Activated CD8-positive, alpha-beta T cell treated with anti-CD3 and anti-CD28 coated beads for 36 hours (primary cell): ENCODE results near the gene ZNRF3. TPM values are rescaled to one million over a fixed set of nuclear protein-coding genes. Genes with fewer than 3 reads are reported as not detected.

ENCODE experiments used
- ATAC-seq: fragments of 200-7000 bp; cut with Tn5 transposase; one replicate; pipeline ENCODE4 v1.10.0; 2021; ENCODE audit warnings: mild to moderate bottlenecking, moderate library complexity
- CTCF ChIA-PET: fragments of 350-600 bp; sonication (Branson Sonifier 250); formaldehyde crosslinking; loops from one replicate; lab custom pipeline; 2021; ENCODE audit warnings: antibody characterized with exemption; lab: Charles Lee
- POLR2A ChIA-PET: fragments of 350-600 bp; sonication (Branson Sonifier 250); formaldehyde crosslinking; loops from one replicate; lab custom pipeline; 2021; ENCODE audit warnings: antibody characterized with exemption; lab: Charles Lee
- DNase-seq: peaks from one replicate; pipeline ENCODE4 v3.0.0-alpha.2; 2020
- H3K27ac Mint-ChIP-seq: one replicate; pipeline ENCODE4 v1.8.0; 2021; ENCODE audit warnings: mild to moderate bottlenecking, mixed read lengths
- H3K27me3 Mint-ChIP-seq: one replicate; pipeline ENCODE4 v1.8.0; 2021; ENCODE audit warnings: mixed read lengths
- H3K36me3 Mint-ChIP-seq: one replicate; pipeline ENCODE4 v1.8.0; 2021; ENCODE audit warnings: low read depth, mixed read lengths
- H3K4me1 Mint-ChIP-seq: one replicate; pipeline ENCODE4 v1.8.0; 2021; ENCODE audit warnings: low read depth, mixed read lengths
- H3K4me3 Mint-ChIP-seq: one replicate; pipeline ENCODE4 v1.8.0; 2021; ENCODE audit warnings: mild to moderate bottlenecking, moderate library complexity, mixed read lengths
- H3K9me3 Mint-ChIP-seq: one replicate; pipeline ENCODE4 v1.8.0; 2021; ENCODE audit warnings: mixed read lengths
- CTCF ChIP-seq: fragments of 200-600 bp; IDR thresholded peaks from one replicate; pipeline ENCODE4 v1.8.0; 2022; ENCODE audit warnings: antibody characterized with exemption, mild to moderate bottlenecking
- intact Hi-C: fragments of 100-400 bp; cut with micrococcal nuclease; formaldehyde crosslinking; loops from one replicate; pipeline ENCODE4 v1.10.0; 2022
- total RNA-seq, 2 experiments: library from RNA; stranded (reverse); gene quantifications; one replicate each; pipeline ENCODE4 v1.2.3, GENCODE V29; 2021

The ZNRF3 gene
- total RNA-seq, 2 experiments from 2014 or later: 2.0 to 2.5 TPM

- no peak overlapping the region for H3K27ac Mint-ChIP-seq
- TF ChIP-seq CTCF: no peak
- peaks cover 21% of the 10 kb centered on the region for H3K27me3 Mint-ChIP-seq
- no peaks in the 10 kb centered on the region for H3K9me3 Mint-ChIP-seq
- H3K4me3 Mint-ChIP-seq: no peak overlapping the region
- ATAC-seq (no peak), DNase-seq (no peak)
- intact Hi-C loops: no loop called here
- no peaks in the 10 kb centered on the region for H3K36me3 Mint-ChIP-seq
- H3K4me1 Mint-ChIP-seq: peaks cover 19% of the 10 kb centered on the region
- ChIA-PET POLR2A (no interaction called here), CTCF (interaction anchor here (1.0 kb wide), 1 partner anchor 11 kb away, joined by 3 read pairs; no protein-coding TSS in a partner anchor)
Measured at GRCh38 chr22:28894807-28895206, 11.4 kb downstream of the ZNRF3 start.

- TF ChIP-seq CTCF: no peak
- H3K27me3 Mint-ChIP-seq: peaks cover 23% of the 10 kb centered on the region
- H3K27ac Mint-ChIP-seq: no peak overlapping the region
- peaks cover 22% of the 10 kb centered on the region for H3K4me1 Mint-ChIP-seq
- no peak for ATAC-seq
- H3K36me3 Mint-ChIP-seq: no peaks in the 10 kb centered on the region
- intact Hi-C loops: no loop called here
- POLR2A ChIA-PET: interaction anchor here (0.9 kb wide), 1 partner anchor 11 kb away, joined by 3 read pairs; no protein-coding TSS in a partner anchor
- no peak for DNase-seq
- H3K9me3 Mint-ChIP-seq: no peaks in the 10 kb centered on the region
- CTCF ChIA-PET: interaction anchor here (1.3 to 2.0 kb wide), 3 partner anchors 9 to 144 kb away, joined by 3 to 6 read pairs (median 3); no protein-coding TSS in a partner anchor
- no peak overlapping the region for H3K4me3 Mint-ChIP-seq
Measured at GRCh38 chr22:28896611-28897010, 13.2 kb downstream of the ZNRF3 start.

- peaks cover 19% of the 10 kb centered on the region for H3K27me3 Mint-ChIP-seq
- H3K27ac Mint-ChIP-seq: no peak overlapping the region
- CTCF ChIA-PET: interaction anchor here (0.5 to 2.0 kb wide), 2 partner anchors 43 to 124 kb away, joined by 3 to 6 read pairs; no protein-coding TSS in a partner anchor
- H3K4me3 Mint-ChIP-seq: no peak overlapping the region
- POLR2A ChIA-PET: no interaction called here
- TF ChIP-seq CTCF: no peak
- H3K4me1 Mint-ChIP-seq: peaks cover 15% of the 10 kb centered on the region
- H3K36me3 Mint-ChIP-seq: no peaks in the 10 kb centered on the region
- no peaks in the 10 kb centered on the region for H3K9me3 Mint-ChIP-seq
- DNase-seq (no peak), ATAC-seq (no peak)
- intact Hi-C loops: no loop called here
Measured at GRCh38 chr22:28898233-28898629, 14.9 kb downstream of the ZNRF3 start.

GRCh38 chr22:28899199-28899853 lies 16.0 kb downstream of the ZNRF3 start:
- H3K9me3 Mint-ChIP-seq: no peaks in the 10 kb centered on the region
- H3K4me1 Mint-ChIP-seq: peaks cover 15% of the 10 kb centered on the region
- H3K27ac Mint-ChIP-seq: no peak overlapping the region
- ChIA-PET CTCF (no interaction called here), POLR2A (interaction anchor here (0.7 kb wide), 1 partner anchor 652 kb away, joined by 4 read pairs; no protein-coding TSS in a partner anchor)
- H3K27me3 Mint-ChIP-seq: peaks cover 24% of the 10 kb centered on the region
- no peak overlapping the region for H3K4me3 Mint-ChIP-seq
- TF ChIP-seq CTCF: no peak
- intact Hi-C loops: no loop called here
- no peaks in the 10 kb centered on the region for H3K36me3 Mint-ChIP-seq
- DNase-seq: peak; percentile 65
- peak; percentile 71 for ATAC-seq

GRCh38 chr22:28900379-28900925 lies 17.1 kb downstream of the ZNRF3 start:
- no peak overlapping the region for H3K4me3 Mint-ChIP-seq
- no peaks in the 10 kb centered on the region for H3K9me3 Mint-ChIP-seq
- no peak overlapping the region for H3K27ac Mint-ChIP-seq
- DNase-seq: no peak
- H3K4me1 Mint-ChIP-seq: peaks cover 15% of the 10 kb centered on the region
- ChIA-PET POLR2A (no interaction called here), CTCF (no interaction called here)
- H3K27me3 Mint-ChIP-seq: peaks cover 32% of the 10 kb centered on the region
- intact Hi-C loops: no loop called here
- no peak for TF ChIP-seq CTCF
- no peak for ATAC-seq
- no peaks in the 10 kb centered on the region for H3K36me3 Mint-ChIP-seq
